ENCODE measurements around the gene RUNX2.

DNA sequence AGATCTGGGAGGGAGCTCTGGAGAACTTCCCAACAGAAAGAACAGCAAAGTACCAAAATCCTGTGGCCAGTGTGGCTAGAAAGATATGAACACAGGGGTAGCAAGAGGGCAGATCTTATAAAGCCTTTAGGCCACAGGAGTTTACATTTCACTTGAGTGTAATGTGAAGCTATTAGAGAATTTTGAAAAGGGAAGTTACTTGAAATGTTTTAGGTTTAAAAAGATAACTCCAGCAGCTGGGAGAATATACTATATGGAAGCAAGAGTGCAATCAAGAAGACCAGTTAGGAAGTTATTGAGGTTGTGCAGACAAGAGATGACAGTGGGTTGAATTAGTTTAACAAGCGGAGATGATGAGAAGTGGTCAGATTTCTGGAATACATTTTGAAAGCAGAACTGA is 41.7 kb downstream of the RUNX2 start:
- TF ChIP-seq GATA2 (IDR thresholded peaks at IDR 0.05; ENCODE audit: low read depth, low read length) (no peak), GATA3 (IDR thresholded peaks at IDR 0.05; ENCODE audit: low read depth, low read length) (no peak)

Data from SH-SY5Y (cell line).